Endodermal cell (in vitro differentiated cells): ENCODE measurements around the gene GJB5. TPM values are rescaled to one million over a fixed set of nuclear protein-coding genes. Genes with fewer than 3 reads are reported as not detected.

Experiments used
- DNase-seq: peaks from one replicate; pipeline ENCODE4 v3.0.0-alpha.2; 2017
- H3K27ac ChIP-seq: 2 replicates; pipeline ENCODE4 v1.5.1; 2013; ENCODE audit warnings: mild to moderate bottlenecking, low read depth, low read length, moderate library complexity
- H3K27me3 ChIP-seq: 2 replicates; pipeline ENCODE4 v1.6.1; 2013; ENCODE audit warnings: mild to moderate bottlenecking, low read length, moderate library complexity; ENCODE audit not compliant: insufficient read depth, control insufficient read depth, poor library complexity, severe bottlenecking
- H3K36me3 ChIP-seq: 2 replicates; pipeline ENCODE4 v1.7.0; 2013; ENCODE audit warnings: mild to moderate bottlenecking, low read length, moderate library complexity; ENCODE audit not compliant: control insufficient read depth, insufficient read depth
- H3K4me1 ChIP-seq: one replicate; pipeline ENCODE4 v1.7.0; 2013; ENCODE audit warnings: low read length; ENCODE audit not compliant: control insufficient read depth, insufficient read depth
- H3K4me3 ChIP-seq: 2 replicates; pipeline ENCODE4 v1.5.1; 2013; ENCODE audit warnings: mild to moderate bottlenecking, low read length, moderate library complexity
- H3K9ac ChIP-seq: 2 replicates; pipeline ENCODE4 v1.6.1; 2013; ENCODE audit warnings: mild to moderate bottlenecking, low read length, moderate library complexity; ENCODE audit not compliant: poor library complexity, severe bottlenecking; ENCODE audit errors: extremely low read depth
- H3K9me3 ChIP-seq: 2 replicates; pipeline ENCODE4 v1.6.1; 2013; ENCODE audit warnings: mild to moderate bottlenecking, low read length, moderate library complexity; ENCODE audit not compliant: control insufficient read depth
- H3K27ac Mint-ChIP-seq: 2 replicates; pipeline ENCODE4 v1.8.0; 2020; ENCODE audit warnings: mixed read lengths
- H3K27me3 Mint-ChIP-seq: 2 replicates; pipeline ENCODE4 v1.8.0; 2021; ENCODE audit warnings: mild to moderate bottlenecking, mixed read lengths; ENCODE audit not compliant: insufficient read depth
- H3K36me3 Mint-ChIP-seq: 2 replicates; pipeline ENCODE4 v1.8.0; 2020; ENCODE audit warnings: low read depth, mixed read lengths
- H3K4me1 Mint-ChIP-seq: 2 replicates; pipeline ENCODE4 v1.8.0; 2020; ENCODE audit warnings: mixed read lengths
- H3K4me3 Mint-ChIP-seq: 2 replicates; pipeline ENCODE4 v1.8.0; 2020; ENCODE audit warnings: mild to moderate bottlenecking, moderate library complexity, mixed read lengths
- H3K9me3 Mint-ChIP-seq: 2 replicates; pipeline ENCODE4 v1.8.0; 2020; ENCODE audit warnings: mild to moderate bottlenecking, mixed read lengths
- CTCF ChIP-seq: fragments of 200-600 bp; sonication (generic); conservative IDR thresholded peaks from 2 replicates; pipeline ENCODE4 v1.5.0; 2021; ENCODE audit warnings: antibody characterized with exemption, mild to moderate bottlenecking
- WGBS, 2 experiments: methylation state at CpG; one replicate each; pipeline versions ENCODE4 v1.1.5 to v1.1.7; 2013; ENCODE audit warnings: missing lambda C conversion rate in 2 of 2, mixed read lengths in 1 of 2; ENCODE audit not compliant: insufficient coverage in 1 of 2, insufficient read length in 1 of 2; 5-methylcytosine and 5-hydroxymethylcytosine counted together
- total RNA-seq, 2 donors: library from RNA; stranded (reverse); fragmentation: NEBNext Ultra II Directional in 1 of 2; extraction: Animal tissue kit (Norgen Biotek cat#: 25700) in 1 of 2; gene quantifications; 2 replicates in 1 of 2; 3 replicates in 1 of 2; pipeline ENCODE4 v1.2.1, GENCODE V29; 2021

GJB5 gene
- total RNA-seq, 2 donors from 2014 or later = 0.20 to 0.42 TPM

- H3K27ac ChIP-seq = no peak overlapping the region
- Mint-ChIP-seq H3K9me3 (no peaks in the 10 kb centered on the region), H3K27ac (no peak overlapping the region), H3K4me1 (peaks cover 14% of the 10 kb centered on the region), H3K4me3 (no peak overlapping the region), H3K27me3 (peaks cover 4% of the 10 kb centered on the region), H3K36me3 (no peaks in the 10 kb centered on the region)
- no peaks in the 10 kb centered on the region for H3K36me3 ChIP-seq
- H3K4me3 ChIP-seq = no peak overlapping the region
- H3K9me3 ChIP-seq = no peaks in the 10 kb centered on the region
- no peak for DNase-seq
- no peak for TF ChIP-seq CTCF
- H3K9ac ChIP-seq = no peak overlapping the region
- no peaks in the 10 kb centered on the region for H3K27me3 ChIP-seq
- 84 to 88% methylated on average over 8 of the region's 8 CpGs for WGBS, 2 experiments
- H3K4me1 ChIP-seq = peaks cover 22% of the 10 kb centered on the region
These were observed 20.1 kb downstream of the GJB5 start for GRCh38 chr1:34774957-34775356.

GRCh38 chr1:34776911-34777310, 22.1 kb downstream of the GJB5 start:
- Mint-ChIP-seq H3K27ac (no peak overlapping the region), H3K27me3 (peaks cover 15% of the 10 kb centered on the region), H3K36me3 (no peaks in the 10 kb centered on the region), H3K9me3 (no peaks in the 10 kb centered on the region), H3K4me3 (no peak overlapping the region), H3K4me1 (peaks cover 17% of the 10 kb centered on the region)
- Histone ChIP-seq H3K4me1 (peaks cover 22% of the 10 kb centered on the region), H3K9me3 (no peaks in the 10 kb centered on the region), H3K36me3 (no peaks in the 10 kb centered on the region), H3K27me3 (peaks cover 19% of the 10 kb centered on the region), H3K27ac (no peak overlapping the region), H3K4me3 (no peak overlapping the region), H3K9ac (no peak overlapping the region)
- peak; percentile 41 for DNase-seq
- TF ChIP-seq CTCF = no peak
- 73 to 90% methylated on average over 2 to 3 of the region's 3 CpGs for WGBS, 2 experiments

GRCh38 chr1:34777519-34778321, 22.9 kb downstream of the GJB5 start:
- H3K27me3 Mint-ChIP-seq = peaks cover 21% of the 10 kb centered on the region
- Histone ChIP-seq H3K27ac (no peak overlapping the region), H3K4me3 (no peak overlapping the region), H3K36me3 (no peaks in the 10 kb centered on the region), H3K4me1 (peaks cover 28% of the 10 kb centered on the region), H3K27me3 (peaks cover 27% of the 10 kb centered on the region), H3K9me3 (no peaks in the 10 kb centered on the region), H3K9ac (no peak overlapping the region)
- peaks cover 21% of the 10 kb centered on the region for H3K4me1 Mint-ChIP-seq
- peak; percentile 28 for DNase-seq
- H3K9me3 Mint-ChIP-seq = no peaks in the 10 kb centered on the region
- no peaks in the 10 kb centered on the region for H3K36me3 Mint-ChIP-seq
- no peak overlapping the region for H3K4me3 Mint-ChIP-seq
- no peak overlapping the region for H3K27ac Mint-ChIP-seq
- WGBS, 2 experiments = 63 to 80% methylated on average over 5 to 10 of the region's 10 CpGs
- TF ChIP-seq CTCF = no peak
